Stimulated activated CD8-positive, alpha-beta memory T cell treated with anti-CD3 and anti-CD28 coated beads, Interleukin-15, amount 100 ng/mL, for 4 hours (primary cell): ENCODE results near the gene SYT3.
"Not testable (repeated sequence)": the region's sequence is repeated elsewhere in the genome, so short reads cannot be mapped to it uniquely, and the experiment has no call there.

Source experiments
- DNase-seq, 2 donors: peaks; one replicate each; pipeline ENCODE4 v3.0.0-alpha.2; 2020; ENCODE audit warnings: low read depth in 2 of 2

The SYT3 gene

GRCh38 chr19:50604264-50605073, 35.2 kb downstream of the SYT3 start:
- not testable (repeated sequence) for DNase-seq

DNA sequence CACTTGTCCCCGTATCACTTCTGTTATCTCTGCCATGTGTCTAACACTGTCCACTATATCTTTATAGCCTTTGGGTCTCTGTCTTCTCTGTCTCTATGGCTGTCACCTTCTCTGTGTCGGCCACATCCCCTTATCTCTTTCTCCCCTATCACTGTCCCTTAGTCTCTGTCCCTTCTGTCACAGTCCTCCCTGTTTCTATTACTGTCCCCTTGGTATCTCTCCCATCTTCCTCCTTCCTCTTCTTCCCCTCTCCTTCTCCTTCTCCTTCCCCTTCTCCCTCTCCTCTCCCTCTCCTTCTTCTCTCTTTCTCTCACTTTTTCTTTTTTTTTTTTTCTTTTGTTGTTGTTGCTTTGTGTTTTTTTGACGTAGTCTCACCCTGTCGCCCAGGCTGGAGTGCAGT, 36.7 kb downstream of the SYT3 start:
- DNase-seq = no peak

DNA sequence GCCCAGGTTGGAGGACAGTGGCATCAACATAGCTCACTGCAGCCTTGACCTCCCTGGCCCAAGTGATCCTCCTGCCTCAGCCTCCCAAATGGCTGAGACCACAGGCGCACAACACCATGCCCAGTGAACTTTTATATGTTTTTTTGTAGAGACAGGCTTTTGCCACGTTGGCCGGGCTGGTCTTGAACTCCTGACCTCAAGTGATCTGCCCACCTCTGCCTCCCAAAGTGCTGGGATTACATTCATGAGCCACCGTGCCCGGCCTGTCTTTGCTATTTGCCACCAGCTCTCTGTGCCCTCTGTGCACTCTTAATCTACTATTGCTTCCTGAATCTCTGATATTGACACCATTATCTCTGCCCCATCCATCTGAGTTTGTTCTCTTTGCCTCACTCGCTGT, 37.2 kb downstream of the SYT3 start:
- DNase-seq = no peak

DNA sequence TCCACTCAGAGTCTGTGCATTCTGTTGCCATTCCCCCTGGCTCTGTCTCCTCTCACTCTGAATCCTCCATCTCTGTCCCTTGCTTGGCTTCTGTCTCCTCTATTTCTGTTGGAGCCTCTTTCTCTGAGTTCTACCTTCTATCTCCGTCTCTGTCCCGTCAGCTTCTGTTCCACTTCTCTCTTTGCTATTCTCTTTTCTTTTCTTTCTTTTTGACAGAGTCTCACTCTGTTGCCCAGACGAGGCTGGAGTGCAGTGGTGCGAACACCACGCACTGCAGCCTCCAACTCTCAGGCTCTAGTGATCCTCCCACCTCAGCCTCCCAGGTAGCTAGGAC, 37.6 kb downstream of the SYT3 start:
- DNase-seq = no peak

GRCh38 chr19:50601407-50602088, 38.1 kb downstream of the SYT3 start:
- DNase-seq = no peak

GRCh38 chr19:50599427-50599826, 40.3 kb downstream of the SYT3 start:
- no peak for DNase-seq

- no peak for DNase-seq
Measured at GRCh38 chr19:50590191-50590590, 49.5 kb downstream of the SYT3 start.

GRCh38 chr19:50581795-50582660, 57.7 kb downstream of the SYT3 start:
- DNase-seq = not testable (repeated sequence)

GRCh38 chr19:50580970-50581634, 58.6 kb downstream of the SYT3 start:
- no peak for DNase-seq

- no peak for DNase-seq
Measured at GRCh38 chr19:50580240-50580639, 59.4 kb downstream of the SYT3 start.

- not testable (repeated sequence) for DNase-seq
Measured at GRCh38 chr19:50576769-50577168, 62.9 kb downstream of the SYT3 start.

GRCh38 chr19:50573741-50574461, 65.8 kb downstream of the SYT3 start:
- DNase-seq = no peak
